B cell (primary cell): Measurements from ENCODE around the gene RIC8A. TPM values are rescaled to one million over a fixed set of nuclear protein-coding genes. Genes with fewer than 3 reads are reported as not detected.
A peak's percentile ranks its signal among the peaks of the same experiment; 100 is the strongest.

Experiments used
- ATAC-seq: fragments of 200-7000 bp; cut with Tn5 transposase; one replicate; pipeline ENCODE4 v1.10.0; 2021; ENCODE audit warnings: low read depth, mild to moderate bottlenecking, moderate number of reproducible peaks, moderate library complexity
- CTCF ChIA-PET: fragments of 350-600 bp; sonication (Branson Sonifier 250); formaldehyde crosslinking; loops from one replicate; lab custom pipeline; 2021; ENCODE audit warnings: antibody characterized with exemption, inconsistent platforms; lab: Charles Lee
- POLR2A ChIA-PET: fragments of 350-600 bp; sonication (Branson Sonifier 250); formaldehyde crosslinking; loops from one replicate; lab custom pipeline; 2021; ENCODE audit warnings: antibody characterized with exemption; lab: Charles Lee
- DNase-seq: peaks from one replicate; pipeline ENCODE4 v3.0.0; 2013
- H2AFZ ChIP-seq: 2 replicates; pipeline ENCODE4 v1.6.1; 2012; ENCODE audit warnings: mild to moderate bottlenecking, low read depth, low read length; ENCODE audit not compliant: insufficient read depth, poor library complexity, severe bottlenecking
- H3K27ac ChIP-seq, 2 donors: 1 replicate in 1 of 2; 2 replicates in 1 of 2; pipeline ENCODE4 v1.5.1; 2012 to 2013; ENCODE audit warnings: low read length in 2 of 2, mild to moderate bottlenecking in 2 of 2, moderate library complexity in 1 of 2
- H3K27me3 ChIP-seq, 4 experiments: fragments of 200-600 bp in 1 of 4; sonication (generic) in 1 of 4; replicated peaks in 1 of 4; 1 replicate in 2 of 4; 2 replicates in 2 of 4; pipeline versions ENCODE4 v1.6.1 to v1.7.0; 2013 to 2016; ENCODE audit warnings: low read length in 3 of 4, mild to moderate bottlenecking in 2 of 4, mixed read lengths in 1 of 4, moderate library complexity in 1 of 4; ENCODE audit not compliant: insufficient read depth in 4 of 4, control insufficient read depth in 3 of 4; ENCODE audit errors: control extremely low read depth in 1 of 4
- H3K36me3 ChIP-seq, 2 experiments: replicated peaks in 1 of 2; 1 replicate in 1 of 2; 2 replicates in 1 of 2; pipeline versions ENCODE4 v1.6.1 to v1.7.1; 2013; ENCODE audit warnings: low read length in 1 of 2; ENCODE audit not compliant: insufficient read depth in 2 of 2, control insufficient read depth in 1 of 2; ENCODE audit errors: control extremely low read depth in 1 of 2, extremely low read depth in 1 of 2
- H3K4me1 ChIP-seq, 2 donors: fragments of 200-600 bp in 1 of 2; sonication (generic) in 1 of 2; 1 replicate in 1 of 2; 2 replicates in 1 of 2; pipeline versions ENCODE4 v1.5.1 to v1.6.1; 2013 to 2017; ENCODE audit warnings: low read length in 2 of 2; ENCODE audit not compliant: control insufficient read depth in 2 of 2, insufficient read depth in 2 of 2
- H3K4me2 ChIP-seq: replicated peaks from 2 replicates; pipeline ENCODE3; 2012; ENCODE audit warnings: mild to moderate bottlenecking, low read depth, low read length; ENCODE audit not compliant: poor library complexity, severe bottlenecking
- H3K4me3 ChIP-seq, 5 experiments: fragments of 200-600 bp in 1 of 5; sonication (generic) in 1 of 5; 1 replicate in 3 of 5; 2 replicates in 2 of 5; pipeline versions ENCODE4 v1.5.1 to v1.7.0; 2011 to 2016; ENCODE audit warnings: low read length in 4 of 5, mild to moderate bottlenecking in 4 of 5, low read depth in 2 of 5, control low read depth in 1 of 5, moderate library complexity in 1 of 5; ENCODE audit not compliant: insufficient read depth in 1 of 5; ENCODE audit errors: control extremely low read depth in 1 of 5, extremely low read depth in 1 of 5
- H3K79me2 ChIP-seq: fragments of 200-600 bp; sonication (generic); one replicate; pipeline ENCODE4 v1.6.0; 2016; ENCODE audit warnings: low read length; ENCODE audit not compliant: control insufficient read depth, insufficient read depth
- H3K9ac ChIP-seq: fragments of 200-600 bp; sonication (generic); 2 replicates; pipeline ENCODE4 v1.6.1; 2017; ENCODE audit warnings: mild to moderate bottlenecking, low read length, moderate library complexity
- H3K9me3 ChIP-seq, 3 donors: one replicate each; pipeline versions ENCODE4 v1.6.1 to v1.7.1; 2013; ENCODE audit warnings: low read length in 2 of 3; ENCODE audit not compliant: control insufficient read depth in 2 of 3, insufficient read depth in 1 of 3; ENCODE audit errors: control extremely low read depth in 1 of 3
- H4K20me1 ChIP-seq: 2 replicates; pipeline ENCODE4 v1.6.0; 2012; ENCODE audit warnings: mild to moderate bottlenecking, low read length; ENCODE audit not compliant: insufficient read depth, control insufficient read depth, poor library complexity, severe bottlenecking
- H3K27ac Mint-ChIP-seq: one replicate; pipeline ENCODE4 v1.8.0; 2021; ENCODE audit warnings: mixed read lengths
- H3K27me3 Mint-ChIP-seq: one replicate; pipeline ENCODE4 v1.8.0; 2021; ENCODE audit warnings: mixed read lengths
- H3K4me1 Mint-ChIP-seq: one replicate; pipeline ENCODE4 v1.8.0; 2021; ENCODE audit warnings: mixed read lengths
- H3K4me3 Mint-ChIP-seq: one replicate; pipeline ENCODE4 v1.8.0; 2021; ENCODE audit warnings: mixed read lengths
- H3K9me3 Mint-ChIP-seq: one replicate; pipeline ENCODE4 v1.8.0; 2022; ENCODE audit warnings: mixed read lengths; ENCODE audit not compliant: insufficient read depth
- CTCF ChIP-seq: fragments of 200-600 bp; IDR thresholded peaks from one replicate; pipeline ENCODE4 v1.8.0; 2022; ENCODE audit warnings: antibody characterized with exemption, mild to moderate bottlenecking
- EZH2 ChIP-seq: IDR thresholded peaks from 2 replicates; pipeline ENCODE4 v1.6.1; 2012; ENCODE audit warnings: borderline replicate concordance, low read depth, mild to moderate bottlenecking, moderate library complexity, low read length; ENCODE audit not compliant: insufficient read depth, poor library complexity, severe bottlenecking
- WGBS: methylation state at CpG from one replicate; pipeline ENCODE4 v1.1.5; 2013; ENCODE audit warnings: missing lambda C conversion rate; ENCODE audit not compliant: insufficient coverage; 5-methylcytosine and 5-hydroxymethylcytosine counted together
- intact Hi-C: fragments of 100-400 bp; cut with micrococcal nuclease; formaldehyde crosslinking; loops from one replicate; pipeline ENCODE4 v1.10.0; 2022
- polyA plus RNA-seq: library from polyadenylated mRNA; depleted of rRNA; stranded (reverse); fragments of >200 nt; gene quantifications from 2 replicates; pipeline ENCODE4 v1.2.3, GENCODE V29; 2012
- total RNA-seq, 2 donors: library from RNA; stranded (reverse); fragments of 120-200 nt in 1 of 2; gene quantifications; 1 replicate in 1 of 2; 2 replicates in 1 of 2; pipeline versions ENCODE4 v1.2.3 to v1.2.4, GENCODE V29; 2013 to 2022

The RIC8A gene
- total and polyA plus RNA-seq, 2 donors (not counting 1 experiment from before 2014, with no cell fraction given), result 100 to 102 TPM

- H3K9me3 Mint-ChIP-seq, result no peaks in the 10 kb centered on the region
- 4% methylated on average over 26 of the region's 26 CpGs for WGBS
Observed at GRCh38 chr11:208917-209260, 1.4 kb downstream of the RIC8A start.

More at GRCh38 chr11:208917-209260, 1.4 kb downstream of the RIC8A start:
- Histone ChIP-seq H3K4me1 (peaks cover 26 to 43% of the 10 kb centered on the region in 2 donors), H4K20me1 (peaks cover 74% of the 10 kb centered on the region), H3K27ac (peak overlapping the region; percentile 22 to 96), H3K9me3 (no peaks in the 10 kb centered on the region), H3K4me2 (peak overlapping the region; percentile 90), H3K79me2 (peaks cover 59% of the 10 kb centered on the region), H3K36me3 (peaks cover 0 to 60% of the 10 kb centered on the region in 2 experiments), H2AFZ (peak overlapping the region; percentile 69), H3K9ac (peak overlapping the region; percentile 90), H3K27me3 (no peaks in the 10 kb centered on the region), H3K4me3 (peak overlapping the region; percentile 54 to 89 (median 87))
- CTCF ChIA-PET, result interaction anchor here (1.0 to 4.0 kb wide), 3 partner anchors 26 to 241 kb away, joined by 3 to 33 read pairs (median 4); partner anchors contain the start of genes PSMD13, PTDSS2 and SIRT3
- DNase-seq (no peak), ATAC-seq (peak; percentile 1)
- intact Hi-C loops, result loop anchor here (1.0 to 5.0 kb wide), 3 partner anchors 239 to 588 kb away; partner anchors contain the start of genes HRAS, LRRC56 and SLC25A22
- peaks cover 44% of the 10 kb centered on the region for H3K4me1 Mint-ChIP-seq
- no peaks in the 10 kb centered on the region for H3K27me3 Mint-ChIP-seq
- peak overlapping the region; percentile 100 for H3K27ac Mint-ChIP-seq
- no peak for TF ChIP-seq CTCF
- TF ChIP-seq EZH2, result no peak
- POLR2A ChIA-PET, result interaction anchor here (1.5 to 3.2 kb wide), 6 partner anchors 27 to 241 kb away, joined by 3 to 25 read pairs (median 8); partner anchors contain the start of genes PSMD13, PTDSS2 and SIRT3
- peak overlapping the region; percentile 98 for H3K4me3 Mint-ChIP-seq
